ENCODE data around the gene STBD1.
A peak's percentile ranks its signal among the peaks of the same experiment; 100 is the strongest.

Gene STBD1

DNA sequence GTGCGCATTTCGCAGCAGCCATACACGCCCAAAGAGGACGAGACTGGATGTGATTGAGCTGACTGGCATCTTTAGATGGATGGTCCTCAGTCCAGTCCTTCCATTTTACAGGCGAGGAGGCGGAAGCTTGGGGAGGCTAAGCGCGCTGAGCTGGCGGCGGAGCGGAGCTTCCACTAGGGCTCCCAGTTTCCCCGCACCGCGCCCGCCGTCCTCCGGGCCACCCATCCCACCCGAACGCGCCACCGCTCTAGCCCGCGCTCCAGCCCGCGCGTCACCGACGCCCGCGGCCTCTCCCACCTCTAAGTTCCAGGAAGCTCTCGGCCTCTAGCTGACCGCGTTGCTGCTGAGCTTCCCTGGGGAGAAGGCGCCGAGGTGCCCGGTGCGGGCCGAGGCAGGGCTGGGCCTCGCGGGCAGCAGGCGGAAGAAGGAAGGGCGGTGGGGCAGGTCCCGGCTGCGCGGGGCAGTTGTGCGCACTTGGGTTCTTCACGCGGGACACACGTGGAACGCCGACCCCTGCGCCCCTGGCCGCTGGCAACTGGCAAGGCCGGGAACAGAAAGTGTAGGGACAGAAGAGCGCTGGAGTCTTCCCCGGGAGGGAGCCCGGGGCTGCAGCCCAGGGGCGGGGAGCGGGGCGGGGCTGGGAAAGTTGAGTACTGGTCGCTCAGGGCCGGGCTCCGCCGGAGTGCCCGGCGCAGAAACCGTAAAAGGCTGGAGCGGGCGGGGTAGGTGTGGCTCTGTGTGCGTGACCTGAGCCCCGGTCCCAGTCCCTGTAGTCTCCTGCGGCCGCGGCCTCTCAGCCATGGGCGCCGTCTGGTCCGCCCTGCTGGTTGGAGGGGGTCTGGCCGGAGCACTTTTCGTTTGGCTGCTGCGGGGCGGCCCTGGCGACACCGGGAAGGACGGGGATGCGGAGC, at the start of gene STBD1:
STBD1 (plus strand) TSS at position 763 of the 911 bp plus-strand sequence; CDS start at position 800, 37 bp downstream.
- H3K4me3 ChIP-seq (ENCODE audit: low read length, poor library complexity, severe bottlenecking), result peak within 1 kb of the TSS; percentile 97
- peak within 1 kb of the TSS; percentile 90 for H3K9ac ChIP-seq (ENCODE audit: low read depth, low read length, poor library complexity, severe bottlenecking)
- peaks cover 9% of the 10 kb centered on the region for H3F3A ChIP-seq (ENCODE audit: low read depth)
- H3K79me2 ChIP-seq (ENCODE audit: insufficient read depth, low read length), result peaks cover 55% of the 10 kb centered on the region
- H3K4me2 ChIP-seq (ENCODE audit: low read depth, low read length, poor library complexity, severe bottlenecking), result peak within 1 kb of the TSS; percentile 86
- H3K27me3 ChIP-seq (ENCODE audit: insufficient read depth, low read length, poor library complexity, severe bottlenecking), result no peaks in the 10 kb centered on the region
- peaks cover 7% of the 10 kb centered on the region for H4K20me1 ChIP-seq (ENCODE audit: insufficient read depth, low read length, poor library complexity, severe bottlenecking)
- H3K9me3 ChIP-seq (ENCODE audit: insufficient read depth, low read depth, low read length), result no peaks in the 10 kb centered on the region
- peaks cover 65% of the 10 kb centered on the region for H3K4me1 ChIP-seq (ENCODE audit: insufficient read depth, low read length, poor library complexity, severe bottlenecking)
- TF ChIP-seq, protein P1, sequence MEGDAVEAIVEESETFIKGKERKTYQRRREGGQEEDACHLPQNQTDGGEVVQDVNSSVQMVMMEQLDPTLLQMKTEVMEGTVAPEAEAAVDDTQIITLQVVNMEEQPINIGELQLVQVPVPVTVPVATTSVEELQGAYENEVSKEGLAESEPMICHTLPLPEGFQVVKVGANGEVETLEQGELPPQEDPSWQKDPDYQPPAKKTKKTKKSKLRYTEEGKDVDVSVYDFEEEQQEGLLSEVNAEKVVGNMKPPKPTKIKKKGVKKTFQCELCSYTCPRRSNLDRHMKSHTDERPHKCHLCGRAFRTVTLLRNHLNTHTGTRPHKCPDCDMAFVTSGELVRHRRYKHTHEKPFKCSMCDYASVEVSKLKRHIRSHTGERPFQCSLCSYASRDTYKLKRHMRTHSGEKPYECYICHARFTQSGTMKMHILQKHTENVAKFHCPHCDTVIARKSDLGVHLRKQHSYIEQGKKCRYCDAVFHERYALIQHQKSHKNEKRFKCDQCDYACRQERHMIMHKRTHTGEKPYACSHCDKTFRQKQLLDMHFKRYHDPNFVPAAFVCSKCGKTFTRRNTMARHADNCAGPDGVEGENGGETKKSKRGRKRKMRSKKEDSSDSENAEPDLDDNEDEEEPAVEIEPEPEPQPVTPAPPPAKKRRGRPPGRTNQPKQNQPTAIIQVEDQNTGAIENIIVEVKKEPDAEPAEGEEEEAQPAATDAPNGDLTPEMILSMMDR (conservative IDR thresholded peaks at IDR 0.05; ENCODE audit: low read length), result no peak
- H3K36me3 ChIP-seq (ENCODE audit: insufficient read depth, low read length), result no peaks in the 10 kb centered on the region
- H3K9me2 ChIP-seq (replicated peaks; ENCODE audit: low read depth, low read length), result no peaks in the 10 kb centered on the region
- peak within 1 kb of the TSS; percentile 94 for H2AFZ ChIP-seq (ENCODE audit: low read length)

DNA sequence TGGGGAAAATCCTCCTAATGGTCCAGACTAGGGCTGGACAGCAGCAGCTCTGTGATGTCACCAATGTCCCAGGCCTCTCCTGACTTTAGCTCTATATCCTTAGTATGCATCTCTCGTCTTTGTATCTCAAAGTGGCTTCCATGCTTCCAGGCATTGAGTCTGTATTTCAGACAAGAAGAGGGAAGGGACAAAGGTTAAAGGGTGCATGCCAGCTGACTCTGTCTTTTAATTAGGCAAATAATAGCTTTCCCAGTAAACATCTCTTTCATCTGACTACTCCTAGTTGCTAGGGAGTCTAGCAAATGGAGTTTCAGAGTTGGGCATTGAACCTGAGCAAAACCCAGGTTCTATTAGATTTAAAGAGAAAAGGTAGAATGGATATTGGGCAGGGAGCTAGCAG, 49.6 kb upstream of the STBD1 start:
- H2AFZ ChIP-seq (ENCODE audit: low read length), result no peak overlapping the region
- H3K79me2 ChIP-seq (ENCODE audit: insufficient read depth, low read length), result no peaks in the 10 kb centered on the region
- no peaks in the 10 kb centered on the region for H3F3A ChIP-seq (ENCODE audit: low read depth)
- no peak for TF ChIP-seq EZH2phosphoT487 (IDR thresholded peaks at IDR 0.05; ENCODE audit: borderline replicate concordance)
- TF ChIP-seq, protein P1 (conservative IDR thresholded peaks at IDR 0.05; ENCODE audit: low read length), result no peak
- H3K4me3 ChIP-seq (ENCODE audit: low read length, poor library complexity, severe bottlenecking), result no peak overlapping the region
- no peak overlapping the region for H3K4me2 ChIP-seq (ENCODE audit: low read depth, low read length, poor library complexity, severe bottlenecking)
- no peaks in the 10 kb centered on the region for H3K9me3 ChIP-seq (ENCODE audit: insufficient read depth, low read depth, low read length)
- H4K20me1 ChIP-seq (ENCODE audit: insufficient read depth, low read length, poor library complexity, severe bottlenecking), result no peaks in the 10 kb centered on the region
- H3K36me3 ChIP-seq (ENCODE audit: insufficient read depth, low read length), result no peaks in the 10 kb centered on the region
- H3K9me2 ChIP-seq (replicated peaks; ENCODE audit: low read depth, low read length), result no peaks in the 10 kb centered on the region
- H3K27me3 ChIP-seq (ENCODE audit: insufficient read depth, low read length, poor library complexity, severe bottlenecking), result no peaks in the 10 kb centered on the region
- H3K4me1 ChIP-seq (ENCODE audit: insufficient read depth, low read length, poor library complexity, severe bottlenecking), result no peaks in the 10 kb centered on the region
- H3K9ac ChIP-seq (ENCODE audit: low read depth, low read length, poor library complexity, severe bottlenecking), result no peak overlapping the region

DNA sequence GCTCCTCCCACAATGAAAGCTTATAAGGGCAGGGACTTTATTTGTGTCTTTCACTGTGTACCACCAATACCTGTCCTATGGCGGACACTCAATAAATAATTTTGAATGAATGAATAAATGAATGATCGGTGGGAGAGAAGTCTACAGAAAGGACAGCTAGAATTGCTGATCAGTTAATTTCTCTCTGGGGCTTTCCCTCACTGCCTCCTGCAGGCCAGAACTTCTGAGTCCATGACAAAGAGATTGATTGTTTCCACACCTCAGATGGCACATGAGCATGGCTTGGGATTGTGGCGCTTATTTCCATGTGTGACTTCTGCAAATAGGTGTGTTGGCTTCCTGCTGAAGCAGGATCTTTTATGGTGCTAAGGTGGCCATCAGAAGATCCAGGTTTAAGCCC, 48.7 kb upstream of the STBD1 start:
- Histone ChIP-seq H3K4me3 (ENCODE audit: low read length, poor library complexity, severe bottlenecking) (no peak overlapping the region), H3F3A (ENCODE audit: low read depth) (no peaks in the 10 kb centered on the region), H2AFZ (ENCODE audit: low read length) (no peak overlapping the region), H3K9me2 (replicated peaks; ENCODE audit: low read depth, low read length) (no peaks in the 10 kb centered on the region), H3K36me3 (ENCODE audit: insufficient read depth, low read length) (no peaks in the 10 kb centered on the region), H3K9me3 (ENCODE audit: insufficient read depth, low read depth, low read length) (no peaks in the 10 kb centered on the region), H3K4me1 (ENCODE audit: insufficient read depth, low read length, poor library complexity, severe bottlenecking) (no peaks in the 10 kb centered on the region), H3K79me2 (ENCODE audit: insufficient read depth, low read length) (no peaks in the 10 kb centered on the region), H3K27me3 (ENCODE audit: insufficient read depth, low read length, poor library complexity, severe bottlenecking) (no peaks in the 10 kb centered on the region), H3K4me2 (ENCODE audit: low read depth, low read length, poor library complexity, severe bottlenecking) (no peak overlapping the region), H3K9ac (ENCODE audit: low read depth, low read length, poor library complexity, severe bottlenecking) (no peak overlapping the region), H4K20me1 (ENCODE audit: insufficient read depth, low read length, poor library complexity, severe bottlenecking) (no peaks in the 10 kb centered on the region)
- no peak for TF ChIP-seq EZH2phosphoT487 (IDR thresholded peaks at IDR 0.05; ENCODE audit: borderline replicate concordance)
- TF ChIP-seq, protein P1 (conservative IDR thresholded peaks at IDR 0.05; ENCODE audit: low read length), result no peak
